HEK293T (cell line): Measurements from ENCODE around the gene TBR1.

Source experiments
- ARNT ChIP-seq: fragments of 450-650 bp; IDR thresholded peaks from 2 replicates; pipeline ENCODE4 v1.6.1; 2017; ENCODE audit warnings: mild to moderate bottlenecking
- BHLHE40 ChIP-seq: fragments of 450-650 bp; IDR thresholded peaks from 2 replicates; pipeline ENCODE4 v1.6.1; 2016; ENCODE audit warnings: mild to moderate bottlenecking, moderate library complexity, borderline replicate concordance
- CTBP1 ChIP-seq: fragments of 450-650 bp; IDR thresholded peaks from 2 replicates; pipeline ENCODE4 v1.6.1; 2016; ENCODE audit warnings: borderline replicate concordance
- ELF4 ChIP-seq: fragments of 450-650 bp; IDR thresholded peaks from 2 replicates; pipeline ENCODE4 v1.6.1; 2017; ENCODE audit warnings: antibody characterized with exemption
- FOXA1 ChIP-seq: fragments of 450-650 bp; IDR thresholded peaks from 2 replicates; pipeline ENCODE4 v1.6.1; 2016; ENCODE audit warnings: mild to moderate bottlenecking
- FOXK2 ChIP-seq: fragments of 450-650 bp; IDR thresholded peaks from 2 replicates; pipeline ENCODE4 v1.6.1; 2016; ENCODE audit warnings: mild to moderate bottlenecking
- FOXM1 ChIP-seq: fragments of 450-650 bp; IDR thresholded peaks from 2 replicates; pipeline ENCODE4 v1.6.1; 2017; ENCODE audit warnings: mild to moderate bottlenecking, borderline replicate concordance
- LEF1 ChIP-seq: fragments of 450-650 bp; IDR thresholded peaks from 2 replicates; pipeline ENCODE4 v1.6.1; 2017; ENCODE audit warnings: mild to moderate bottlenecking, borderline replicate concordance
- NFRKB ChIP-seq: fragments of 450-650 bp; IDR thresholded peaks from 2 replicates; pipeline ENCODE4 v1.6.1; 2016; ENCODE audit warnings: mild to moderate bottlenecking, moderate library complexity
- PKNOX1 ChIP-seq: fragments of 450-650 bp; IDR thresholded peaks from 2 replicates; pipeline ENCODE4 v1.6.1; 2016
- SP1 ChIP-seq: fragments of 450-650 bp; IDR thresholded peaks from 2 replicates; pipeline ENCODE4 v1.6.1; 2017
- SUZ12 ChIP-seq: fragments of 450-650 bp; IDR thresholded peaks from 2 replicates; pipeline ENCODE4 v1.6.1; 2016; ENCODE audit warnings: mild to moderate bottlenecking

DNA sequence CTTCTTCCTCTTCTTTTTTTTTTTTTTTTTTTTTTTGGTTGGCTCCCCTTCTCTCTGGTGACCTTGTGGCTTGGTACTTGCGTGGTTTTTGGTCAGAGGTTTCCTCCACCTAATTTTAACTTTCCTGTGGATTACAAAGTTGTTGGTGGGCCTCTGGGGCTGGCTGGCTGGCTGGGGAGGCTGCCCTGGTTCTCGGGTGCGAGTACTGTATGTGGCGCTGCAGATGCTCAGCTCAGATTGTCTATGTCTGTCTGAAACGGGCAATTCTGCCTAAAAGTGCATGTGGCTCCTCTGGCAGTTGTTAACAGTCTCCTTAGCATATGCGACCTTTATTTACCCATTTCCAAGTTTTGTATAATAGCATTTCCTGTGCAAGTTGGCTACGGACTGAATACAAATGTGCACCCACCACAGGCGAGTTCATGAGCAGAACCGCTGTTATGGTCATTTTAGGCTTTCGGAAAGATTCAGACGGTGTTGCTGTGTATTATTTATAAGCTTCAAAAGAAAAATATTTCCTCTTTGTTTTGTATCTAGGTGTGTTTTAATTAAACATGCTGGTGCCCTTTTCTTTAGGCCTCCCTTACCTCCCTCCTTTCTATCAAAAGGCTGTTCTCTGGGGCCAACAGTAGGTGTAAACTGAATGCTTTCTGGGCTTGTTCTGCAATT, 4.4 kb downstream of the TBR1 start:
- TF ChIP-seq CTBP1 (no peak), ELF4 (no peak), FOXM1 (no peak), FOXA1 (no peak), FOXK2 (no peak), SP1 (no peak), LEF1 (no peak), ARNT (no peak), PKNOX1 (no peak), BHLHE40 (no peak), SUZ12 (no peak), NFRKB (no peak)
